Thymus (tissue), 11 donors: ENCODE data around the gene NME7. TPM values are rescaled to one million over a fixed set of nuclear protein-coding genes. Genes with fewer than 3 reads are reported as not detected.

Experiments
- DNase-seq, 9 donors: peaks; one replicate each; pipeline ENCODE4 v3.0.0-alpha.2; 2013; ENCODE audit warnings: low spot score in 9 of 9, low read depth in 6 of 9, missing footprints in 1 of 9
- H3K27ac ChIP-seq, 2 donors: one replicate each; pipeline ENCODE4 v1.5.1; 2013; ENCODE audit warnings: control low read depth in 1 of 2, low read depth in 1 of 2, low read length in 1 of 2, mild to moderate bottlenecking in 1 of 2, moderate library complexity in 1 of 2
- H3K27me3 ChIP-seq, 2 donors: one replicate each; pipeline ENCODE4 v1.5.1; 2013; ENCODE audit warnings: low read length in 1 of 2; ENCODE audit not compliant: control insufficient read depth in 2 of 2, insufficient read depth in 1 of 2
- H3K36me3 ChIP-seq, 2 donors: one replicate each; pipeline ENCODE4 v1.5.1; 2013; ENCODE audit warnings: low read length in 1 of 2, mild to moderate bottlenecking in 1 of 2, moderate library complexity in 1 of 2; ENCODE audit not compliant: control insufficient read depth in 2 of 2, insufficient read depth in 2 of 2
- H3K4me1 ChIP-seq, 2 donors: one replicate each; pipeline ENCODE4 v1.5.1; 2013; ENCODE audit warnings: low read length in 2 of 2; ENCODE audit not compliant: control insufficient read depth in 2 of 2, insufficient read depth in 2 of 2
- H3K4me3 ChIP-seq, 2 donors: one replicate each; pipeline ENCODE4 v1.5.1; 2013; ENCODE audit warnings: low read length in 2 of 2, control low read depth in 1 of 2, mild to moderate bottlenecking in 1 of 2
- H3K9me3 ChIP-seq, 2 donors: one replicate each; pipeline ENCODE4 v1.5.1; 2013; ENCODE audit warnings: low read length in 1 of 2, mild to moderate bottlenecking in 1 of 2; ENCODE audit not compliant: control insufficient read depth in 2 of 2, insufficient read depth in 1 of 2
- WGBS: extraction: QIAGEN DNeasy Blood & Tissue Kit; methylation state at CpG from one replicate; pipeline ENCODE4 v1.1.7; 2013; 5-methylcytosine and 5-hydroxymethylcytosine counted together
- polyA plus RNA-seq: library from polyadenylated mRNA; stranded (reverse); fragments of 200-250 nt; gene quantifications from one replicate; pipeline ENCODE4 v1.2.3, GENCODE V29; 2013
- total RNA-seq: library from RNA; stranded (reverse); fragments of 120-200 nt; gene quantifications from one replicate; pipeline ENCODE4 v1.2.4, GENCODE V29; 2013
- donor health status: healthy.

NME7 gene
- total and polyA plus RNA-seq, 2 donors: 14.9 to 16.1 TPM

DNA sequence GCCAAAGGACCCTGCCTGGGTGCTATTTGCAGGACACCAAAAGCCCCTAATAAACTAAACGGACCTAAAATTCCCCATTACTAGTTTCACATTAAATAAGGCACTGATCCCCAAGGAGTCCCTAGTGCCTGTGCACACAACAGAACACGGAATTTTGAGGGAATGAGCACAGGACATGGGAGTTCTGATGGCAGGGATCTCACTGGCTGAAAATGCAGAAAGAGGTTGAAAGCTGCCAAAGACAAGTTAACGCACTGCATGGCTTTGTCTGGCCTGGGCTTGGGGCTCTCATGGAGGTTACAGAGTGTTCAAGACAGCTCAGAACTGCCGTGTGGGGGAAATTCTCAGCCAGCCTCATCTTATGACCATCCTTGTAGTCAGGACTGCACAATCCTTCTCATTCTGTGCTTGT, 276.7 kb downstream of the NME7 start:
- Histone ChIP-seq H3K27ac (no peak overlapping the region), H3K4me1 (peaks cover 6% of the 10 kb centered on the region in 2 donors), H3K27me3 (no peaks in the 10 kb centered on the region), H3K9me3 (no peaks in the 10 kb centered on the region), H3K36me3 (no peaks in the 10 kb centered on the region), H3K4me3 (no peak overlapping the region)
- 96% methylated on average over 4 of the region's 4 CpGs for WGBS
- no peak for DNase-seq

DNA sequence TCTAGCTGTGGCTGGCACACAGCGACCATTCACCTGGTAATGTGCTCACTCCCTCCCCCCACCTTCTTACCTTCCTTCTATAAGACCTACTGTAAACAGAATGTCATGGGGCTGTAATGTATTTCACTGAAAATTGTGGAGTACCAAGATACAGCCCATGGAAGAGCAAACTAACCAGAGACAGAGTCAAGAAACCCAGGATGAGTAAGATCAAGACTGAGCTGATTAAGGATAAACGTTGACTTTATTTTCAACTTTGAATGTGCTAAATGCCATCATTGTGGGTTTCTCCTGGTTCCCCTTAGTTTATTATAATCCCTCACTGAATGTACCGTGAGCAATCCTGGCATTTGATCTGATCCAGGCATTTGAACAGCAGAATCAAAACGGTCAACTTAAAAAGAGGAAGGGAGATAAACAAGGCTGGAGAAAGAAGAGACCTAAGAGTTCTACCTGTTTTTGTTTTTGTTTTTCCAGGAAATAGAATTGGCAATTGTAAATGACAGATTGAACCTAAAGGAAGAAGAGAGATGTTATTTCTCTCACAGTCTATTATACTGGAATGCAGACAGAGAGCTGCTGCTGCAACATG, 277.2 kb downstream of the NME7 start:
- Histone ChIP-seq H3K36me3 (no peaks in the 10 kb centered on the region), H3K9me3 (no peaks in the 10 kb centered on the region), H3K4me3 (no peak overlapping the region), H3K4me1 (peaks cover 6% of the 10 kb centered on the region in 2 donors), H3K27ac (no peak overlapping the region), H3K27me3 (no peaks in the 10 kb centered on the region)
- WGBS: 85% methylated on average over 4 of the region's 4 CpGs
- DNase-seq: no peak

- 97% methylated on average over 2 of the region's 2 CpGs for WGBS
- H3K4me1 ChIP-seq: peaks cover 6% of the 10 kb centered on the region in 2 donors
- no peak overlapping the region for H3K4me3 ChIP-seq
- no peak for DNase-seq
- no peaks in the 10 kb centered on the region for H3K9me3 ChIP-seq
- H3K27ac ChIP-seq: no peak overlapping the region
- H3K27me3 ChIP-seq: no peaks in the 10 kb centered on the region
- H3K36me3 ChIP-seq: no peaks in the 10 kb centered on the region
Observed at GRCh38 chr1:169089776-169090175, 277.8 kb downstream of the NME7 start.

GRCh38 chr1:169087876-169088275, 279.7 kb downstream of the NME7 start:
- no peak for DNase-seq
- Histone ChIP-seq H3K36me3 (no peaks in the 10 kb centered on the region), H3K27me3 (no peaks in the 10 kb centered on the region), H3K4me1 (no peaks in the 10 kb centered on the region), H3K27ac (no peak overlapping the region), H3K4me3 (no peak overlapping the region), H3K9me3 (no peaks in the 10 kb centered on the region)
- 99% methylated on average over 4 of the region's 4 CpGs for WGBS

- Histone ChIP-seq H3K36me3 (no peaks in the 10 kb centered on the region), H3K9me3 (no peaks in the 10 kb centered on the region), H3K4me3 (no peak overlapping the region), H3K27ac (no peak overlapping the region), H3K4me1 (no peaks in the 10 kb centered on the region), H3K27me3 (no peaks in the 10 kb centered on the region)
- 96% methylated on average over 3 of the region's 3 CpGs for whole genome bisulfite sequencing
- DNase-seq: no peak
Observed at GRCh38 chr1:169086603-169087455, 280.8 kb downstream of the NME7 start.

DNA sequence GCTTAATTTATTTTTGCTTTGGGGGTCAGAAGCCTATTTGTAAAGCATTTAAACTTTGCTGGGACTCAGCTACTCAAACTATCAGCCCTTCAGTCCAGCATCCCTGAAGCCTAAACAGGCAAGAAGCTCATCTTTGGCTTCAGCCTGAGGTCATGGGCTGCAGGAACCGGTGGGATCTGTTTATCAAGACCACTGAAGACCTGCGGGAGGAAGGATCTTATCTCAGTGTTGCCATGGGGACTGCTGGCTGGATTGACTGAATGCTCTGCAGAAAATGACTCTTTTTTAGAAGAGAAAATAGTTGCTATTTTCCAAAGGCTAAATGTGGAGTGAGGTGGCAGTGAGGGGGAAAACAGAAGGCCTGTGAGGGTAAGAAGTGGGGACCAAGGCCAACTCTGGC, 281.7 kb downstream of the NME7 start:
- Histone ChIP-seq H3K36me3 (no peaks in the 10 kb centered on the region), H3K27me3 (no peaks in the 10 kb centered on the region), H3K9me3 (no peaks in the 10 kb centered on the region), H3K4me1 (no peaks in the 10 kb centered on the region), H3K4me3 (no peak overlapping the region), H3K27ac (no peak overlapping the region)
- no peak for DNase-seq
- WGBS: 65% methylated on average over 2 of the region's 2 CpGs

Other genes with a start within 250 kb of the NME7 start
- gene BLZF1, start 398 bp upstream of the NME7 start, total RNA-seq: 24.7 TPM
- 16.8 TPM for gene BLZF1, start 398 bp upstream of the NME7 start, polyA plus RNA-seq
- gene CCDC181, start 59.7 kb upstream of the NME7 start, total RNA-seq: 0.47 TPM
- gene CCDC181, start 59.7 kb upstream of the NME7 start, polyA plus RNA-seq: 0.68 TPM
- 4.6 TPM for gene SLC19A2, start 118.1 kb upstream of the NME7 start, total RNA-seq
- 22.7 TPM for gene SLC19A2, start 118.1 kb upstream of the NME7 start, polyA plus RNA-seq
- 0.85 TPM for gene F5, start 218.7 kb upstream of the NME7 start, total RNA-seq
- gene F5, start 218.7 kb upstream of the NME7 start, polyA plus RNA-seq: 4.1 TPM